ENCODE data around the gene SPON1. TPM values are rescaled to one million over a fixed set of nuclear protein-coding genes. Genes with fewer than 3 reads are reported as not detected.

SPON1 gene
- total RNA-seq, 1 experiment from 2014 or later, result 0.10 TPM

GRCh38 chr11:13965337-13965736 is 2.8 kb downstream of the SPON1 start:
- no peak overlapping the region for H3K4me3 ChIP-seq (ENCODE audit: low read depth in 2 of 2, low read length in 2 of 2)
- intact Hi-C loops (cut with micrococcal nuclease; ENCODE audit: unreplicated experiment) (no loop called here), in situ Hi-C loops (cut with HindIII; ENCODE audit: low pct_unique_long_range_greater_than_20kb, low sequenced_read_pairs) (loop anchor here (25.0 kb wide), 1 partner anchor 272 kb away; no protein-coding TSS in a partner anchor)
- TF ChIP-seq POLR2AphosphoS5 (IDR thresholded peaks at IDR 0.05; ENCODE audit: low read depth, low read length), result no peak
- no peak for TF ChIP-seq TCF7L2 (IDR thresholded peaks at IDR 0.05; ENCODE audit: low read depth, low read length)
- no peak for TF ChIP-seq SIN3A (IDR thresholded peaks at IDR 0.05; ENCODE audit: borderline replicate concordance, insufficient read depth, low read depth, low read length)
- BruUV-seq (replicated peaks), result no TSS peak
- H3K9me3 ChIP-seq (ENCODE audit: control insufficient read depth, insufficient read depth, low read depth, low read length), result no peaks in the 10 kb centered on the region
- ChIA-PET CTCF (no interaction called here), POLR2A (no interaction called here)
- H3K27me3 ChIP-seq (ENCODE audit: control insufficient read depth, insufficient read depth, low read length), result peaks cover 69% of the 10 kb centered on the region
- DNase-seq (ENCODE audit: low read depth, low spot score), result no peak
- ATAC-seq, result no peak
- no peaks in the 10 kb centered on the region for H3K36me3 ChIP-seq (ENCODE audit: control insufficient read depth, insufficient read depth, low read length)
- no peak overlapping the region for H3K27ac ChIP-seq (ENCODE audit: low read length)
- no peaks in the 10 kb centered on the region for H3K4me1 ChIP-seq (ENCODE audit: control insufficient read depth, insufficient read depth, low read length)

- ChIA-PET POLR2A (no interaction called here), CTCF (interaction anchor here (0.6 kb wide), 1 partner anchor 9 kb away, joined by 3 read pairs; no protein-coding TSS in a partner anchor)
- BruUV-seq (replicated peaks), result no TSS peak
- H3K9me3 ChIP-seq (ENCODE audit: control insufficient read depth, insufficient read depth, low read depth, low read length), result no peaks in the 10 kb centered on the region
- ATAC-seq (no peak), DNase-seq (ENCODE audit: low read depth, low spot score) (no peak)
- H3K4me1 ChIP-seq (ENCODE audit: control insufficient read depth, insufficient read depth, low read length), result no peaks in the 10 kb centered on the region
- H3K27me3 ChIP-seq (ENCODE audit: control insufficient read depth, insufficient read depth, low read length), result peaks cover 63% of the 10 kb centered on the region
- no peak for TF ChIP-seq SIN3A (IDR thresholded peaks at IDR 0.05; ENCODE audit: borderline replicate concordance, insufficient read depth, low read depth, low read length)
- TF ChIP-seq POLR2AphosphoS5 (IDR thresholded peaks at IDR 0.05; ENCODE audit: low read depth, low read length), result no peak
- TF ChIP-seq CTCF (IDR thresholded peaks at IDR 0.05), result no peak
- no peak for TF ChIP-seq TCF7L2 (IDR thresholded peaks at IDR 0.05; ENCODE audit: low read depth, low read length)
- TF ChIP-seq REST (IDR thresholded peaks at IDR 0.05; ENCODE audit: insufficient read depth in 1 of 2, low read depth in 2 of 2, low read length in 1 of 2), result no peak
- no peaks in the 10 kb centered on the region for H3K36me3 ChIP-seq (ENCODE audit: control insufficient read depth, insufficient read depth, low read length)
- no peak overlapping the region for H3K4me3 ChIP-seq (ENCODE audit: low read depth in 2 of 2, low read length in 2 of 2)
- in situ Hi-C loops (cut with HindIII; ENCODE audit: low pct_unique_long_range_greater_than_20kb, low sequenced_read_pairs) (loop anchor here (25.0 kb wide), 1 partner anchor 271 kb away; no protein-coding TSS in a partner anchor), intact Hi-C loops (cut with micrococcal nuclease; ENCODE audit: unreplicated experiment) (no loop called here)
- no peak overlapping the region for H3K27ac ChIP-seq (ENCODE audit: low read length)
These were observed 3.5 kb downstream of the SPON1 start for GRCh38 chr11:13966013-13966412.

DNA sequence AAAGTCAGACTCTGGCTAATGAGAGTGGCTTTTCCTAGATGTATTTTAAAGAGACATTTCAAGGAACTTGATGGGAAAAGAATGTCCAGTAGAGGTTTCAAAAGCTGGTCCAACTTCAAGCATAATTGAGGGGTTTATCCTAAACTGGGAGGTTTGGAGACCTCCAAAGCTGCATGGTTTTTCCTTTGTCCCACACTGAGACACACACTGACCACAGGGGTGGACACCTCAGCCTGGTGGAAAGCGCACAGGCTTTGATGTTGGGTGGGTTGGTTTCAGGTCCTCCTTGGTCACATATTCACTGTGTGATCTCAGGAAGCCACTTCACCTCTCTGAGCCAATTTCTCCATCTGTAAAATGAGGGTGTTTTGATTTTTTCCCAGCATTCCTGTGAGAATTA is 4.0 kb downstream of the SPON1 start:
- BruUV-seq (replicated peaks), result no TSS peak
- DNase-seq (ENCODE audit: low read depth, low spot score), result no peak
- ATAC-seq, result no peak
- no peak for TF ChIP-seq TCF7L2 (IDR thresholded peaks at IDR 0.05; ENCODE audit: low read depth, low read length)
- TF ChIP-seq POLR2AphosphoS5 (IDR thresholded peaks at IDR 0.05; ENCODE audit: low read depth, low read length), result no peak
- no peak for TF ChIP-seq CTCF (IDR thresholded peaks at IDR 0.05)
- no peak for TF ChIP-seq REST (IDR thresholded peaks at IDR 0.05; ENCODE audit: insufficient read depth in 1 of 2, low read depth in 2 of 2, low read length in 1 of 2)
- TF ChIP-seq SIN3A (IDR thresholded peaks at IDR 0.05; ENCODE audit: borderline replicate concordance, insufficient read depth, low read depth, low read length), result no peak
- H3K27ac ChIP-seq (ENCODE audit: low read length), result no peak overlapping the region
- CTCF ChIA-PET, result interaction anchor here (0.6 kb wide), 1 partner anchor 9 kb away, joined by 3 read pairs; no protein-coding TSS in a partner anchor
- intact Hi-C loops (cut with micrococcal nuclease; ENCODE audit: unreplicated experiment) (no loop called here), in situ Hi-C loops (cut with HindIII; ENCODE audit: low pct_unique_long_range_greater_than_20kb, low sequenced_read_pairs) (loop anchor here (25.0 kb wide), 1 partner anchor 271 kb away; no protein-coding TSS in a partner anchor)
- no peaks in the 10 kb centered on the region for H3K4me1 ChIP-seq (ENCODE audit: control insufficient read depth, insufficient read depth, low read length)
- H3K4me3 ChIP-seq (ENCODE audit: low read depth in 2 of 2, low read length in 2 of 2), result no peak overlapping the region
- POLR2A ChIA-PET, result no interaction called here
- no peaks in the 10 kb centered on the region for H3K9me3 ChIP-seq (ENCODE audit: control insufficient read depth, insufficient read depth, low read depth, low read length)
- H3K27me3 ChIP-seq (ENCODE audit: control insufficient read depth, insufficient read depth, low read length), result peaks cover 59% of the 10 kb centered on the region
- no peaks in the 10 kb centered on the region for H3K36me3 ChIP-seq (ENCODE audit: control insufficient read depth, insufficient read depth, low read length)
